Activated T-cell treated with anti-CD3 and anti-CD28 coated beads for 48 hours (primary cell): Measurements from ENCODE around the gene POLR2L.

Experiments
- DNase-seq: peaks from one replicate; pipeline ENCODE4 v3.0.0-alpha.2; 2020; ENCODE audit warnings: low read depth

POLR2L gene

GRCh38 chr11:842370-843002 lies at the start of gene POLR2L, which contains the start of gene TSPAN4:
TSS of gene POLR2L (minus strand) at chr11:842529. CDS start at chr11:842508, 21 bp downstream.
TSS of gene TSPAN4 (plus strand) at chr11:842852. CDS start at chr11:850305, 7,453 bp downstream.
- DNase-seq = peak; percentile 83

GRCh38 chr11:890794-891540 lies 48.6 kb upstream of the POLR2L start:
- no peak for DNase-seq

- DNase-seq = no peak
These were observed 47.6 kb upstream of the POLR2L start for GRCh38 chr11:889687-890475.

- DNase-seq = no peak
These were observed 46.9 kb upstream of the POLR2L start for GRCh38 chr11:889257-889656.

GRCh38 chr11:888310-889212 lies 46.2 kb upstream of the POLR2L start:
- DNase-seq = no peak

GRCh38 chr11:887589-887988 lies 45.3 kb upstream of the POLR2L start:
- no peak for DNase-seq

GRCh38 chr11:886568-886967 lies 44.2 kb upstream of the POLR2L start:
- DNase-seq = no peak

GRCh38 chr11:884578-885070 lies 42.3 kb upstream of the POLR2L start:
- DNase-seq = no peak

GRCh38 chr11:883527-883926 lies 41.2 kb upstream of the POLR2L start:
- no peak for DNase-seq

GRCh38 chr11:882596-882995 lies 40.3 kb upstream of the POLR2L start:
- no peak for DNase-seq

- DNase-seq = no peak
These were observed 38.1 kb upstream of the POLR2L start for GRCh38 chr11:880447-880846.

GRCh38 chr11:877565-877964 lies 35.2 kb upstream of the POLR2L start:
- peak; percentile 37 for DNase-seq

GRCh38 chr11:876545-876944 lies 34.2 kb upstream of the POLR2L start:
- DNase-seq = no peak

GRCh38 chr11:875769-876301 lies 33.5 kb upstream of the POLR2L start:
- no peak for DNase-seq

- no peak for DNase-seq
These were observed 32.9 kb upstream of the POLR2L start for GRCh38 chr11:875203-875602.

- no peak for DNase-seq
These were observed 31.4 kb upstream of the POLR2L start for GRCh38 chr11:873706-874105.

GRCh38 chr11:872799-873198 lies 30.5 kb upstream of the POLR2L start:
- no peak for DNase-seq

GRCh38 chr11:871472-871871 lies 29.1 kb upstream of the POLR2L start:
- no peak for DNase-seq

- DNase-seq = no peak
These were observed 28.1 kb upstream of the POLR2L start for GRCh38 chr11:870418-870817.

GRCh38 chr11:870127-870413 lies 27.7 kb upstream of the POLR2L start:
- no peak for DNase-seq

- no peak for DNase-seq
These were observed 27.2 kb upstream of the POLR2L start for GRCh38 chr11:869399-870126.
